ENCODE results near the gene PDE9A. TPM values are rescaled to one million over a fixed set of nuclear protein-coding genes. Genes with fewer than 3 reads are reported as not detected.
A peak's percentile ranks its signal among the peaks of the same experiment; 100 is the strongest.

The PDE9A gene
- total RNA-seq, 1 donor from 2014 or later, result 20.7 TPM

- no peaks in the 10 kb centered on the region for H3K9me3 Mint-ChIP-seq (ENCODE audit: unreplicated experiment)
- peak overlapping the region; percentile 57 for H3K4me3 Mint-ChIP-seq (ENCODE audit: unreplicated experiment)
- H3K27me3 Mint-ChIP-seq (ENCODE audit: unreplicated experiment), result peaks cover 12% of the 10 kb centered on the region
- H3K4me1 Mint-ChIP-seq (ENCODE audit: unreplicated experiment), result peaks cover 12% of the 10 kb centered on the region
- H3K27ac Mint-ChIP-seq (ENCODE audit: unreplicated experiment), result no peak overlapping the region
- peaks cover 8% of the 10 kb centered on the region for H3K36me3 Mint-ChIP-seq (ENCODE audit: low read depth, unreplicated experiment)
- DNase-seq (ENCODE audit: low spot score), result no peak
- TF ChIP-seq CTCF (IDR thresholded peaks at IDR 0.05; ENCODE audit: unreplicated experiment), result no peak
Measured at GRCh38 chr21:42650441-42651421, 2.7 kb upstream of the PDE9A start.

- Mint-ChIP-seq H3K36me3 (ENCODE audit: low read depth, unreplicated experiment) (peaks cover 8% of the 10 kb centered on the region), H3K4me3 (ENCODE audit: unreplicated experiment) (peak overlapping the region; percentile 89), H3K4me1 (ENCODE audit: unreplicated experiment) (peaks cover 13% of the 10 kb centered on the region), H3K27ac (ENCODE audit: unreplicated experiment) (no peak overlapping the region), H3K9me3 (ENCODE audit: unreplicated experiment) (no peaks in the 10 kb centered on the region), H3K27me3 (ENCODE audit: unreplicated experiment) (peaks cover 21% of the 10 kb centered on the region)
- no peak for TF ChIP-seq CTCF (IDR thresholded peaks at IDR 0.05; ENCODE audit: unreplicated experiment)
- DNase-seq (ENCODE audit: low spot score), result no peak
Measured at GRCh38 chr21:42651515-42652401, 1.7 kb upstream of the PDE9A start.

- DNase-seq (ENCODE audit: low spot score), result peak; percentile 86
- TF ChIP-seq CTCF (IDR thresholded peaks at IDR 0.05; ENCODE audit: unreplicated experiment), result peak; percentile 62
- no peaks in the 10 kb centered on the region for H3K9me3 Mint-ChIP-seq (ENCODE audit: unreplicated experiment)
- peak overlapping the region; percentile 89 for H3K4me3 Mint-ChIP-seq (ENCODE audit: unreplicated experiment)
- H3K36me3 Mint-ChIP-seq (ENCODE audit: low read depth, unreplicated experiment), result peaks cover 8% of the 10 kb centered on the region
- H3K4me1 Mint-ChIP-seq (ENCODE audit: unreplicated experiment), result peaks cover 13% of the 10 kb centered on the region
- H3K27ac Mint-ChIP-seq (ENCODE audit: unreplicated experiment), result peak overlapping the region; percentile 57
- peaks cover 22% of the 10 kb centered on the region for H3K27me3 Mint-ChIP-seq (ENCODE audit: unreplicated experiment)
Measured at GRCh38 chr21:42652527-42653230, 742 bp upstream of the PDE9A start.

GRCh38 chr21:42654179-42654912, 925 bp downstream of the PDE9A start:
- no peak for TF ChIP-seq CTCF (IDR thresholded peaks at IDR 0.05; ENCODE audit: unreplicated experiment)
- no peaks in the 10 kb centered on the region for H3K9me3 Mint-ChIP-seq (ENCODE audit: unreplicated experiment)
- peaks cover 14% of the 10 kb centered on the region for H3K36me3 Mint-ChIP-seq (ENCODE audit: low read depth, unreplicated experiment)
- H3K27ac Mint-ChIP-seq (ENCODE audit: unreplicated experiment), result no peak overlapping the region
- DNase-seq (ENCODE audit: low spot score), result peak; percentile 41
- peaks cover 22% of the 10 kb centered on the region for H3K27me3 Mint-ChIP-seq (ENCODE audit: unreplicated experiment)
- H3K4me1 Mint-ChIP-seq (ENCODE audit: unreplicated experiment), result peaks cover 19% of the 10 kb centered on the region
- peak overlapping the region; percentile 89 for H3K4me3 Mint-ChIP-seq (ENCODE audit: unreplicated experiment)

All from endothelial cell (in vitro differentiated cells).